Right kidney (tissue), 1 donor: Measurements from ENCODE around the gene NTRK3.

ENCODE experiments used
- DNase-seq: peaks from one replicate; pipeline ENCODE4 v3.0.0-alpha.2; 2016

The NTRK3 gene

GRCh38 chr15:88121968-88122530, 134.5 kb downstream of the NTRK3 start:
- DNase-seq: no peak

GRCh38 chr15:88120026-88120425, 136.5 kb downstream of the NTRK3 start:
- no peak for DNase-seq

- DNase-seq: no peak
Measured at GRCh38 chr15:88118741-88119140, 137.8 kb downstream of the NTRK3 start.

DNA sequence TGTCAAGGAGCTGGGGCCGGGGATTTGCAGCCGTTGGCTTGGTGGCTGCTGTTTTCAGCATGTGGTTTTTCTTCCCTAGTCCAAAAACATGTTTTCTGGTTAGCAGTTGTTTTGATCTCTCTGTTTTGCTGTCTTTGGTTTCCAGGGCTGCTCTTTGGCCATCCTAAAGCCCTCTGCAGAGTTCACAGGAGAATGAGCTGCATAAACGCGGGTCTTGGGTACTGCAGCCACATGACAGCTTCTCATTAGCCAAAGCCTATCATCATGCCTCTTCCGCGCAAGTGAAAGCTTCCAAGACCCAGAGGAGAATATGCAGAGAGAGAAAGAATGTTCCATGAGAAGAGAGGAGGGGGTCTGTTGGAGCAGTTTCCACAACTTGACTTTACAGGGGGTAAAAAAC, 138.5 kb downstream of the NTRK3 start:
- no peak for DNase-seq

DNA sequence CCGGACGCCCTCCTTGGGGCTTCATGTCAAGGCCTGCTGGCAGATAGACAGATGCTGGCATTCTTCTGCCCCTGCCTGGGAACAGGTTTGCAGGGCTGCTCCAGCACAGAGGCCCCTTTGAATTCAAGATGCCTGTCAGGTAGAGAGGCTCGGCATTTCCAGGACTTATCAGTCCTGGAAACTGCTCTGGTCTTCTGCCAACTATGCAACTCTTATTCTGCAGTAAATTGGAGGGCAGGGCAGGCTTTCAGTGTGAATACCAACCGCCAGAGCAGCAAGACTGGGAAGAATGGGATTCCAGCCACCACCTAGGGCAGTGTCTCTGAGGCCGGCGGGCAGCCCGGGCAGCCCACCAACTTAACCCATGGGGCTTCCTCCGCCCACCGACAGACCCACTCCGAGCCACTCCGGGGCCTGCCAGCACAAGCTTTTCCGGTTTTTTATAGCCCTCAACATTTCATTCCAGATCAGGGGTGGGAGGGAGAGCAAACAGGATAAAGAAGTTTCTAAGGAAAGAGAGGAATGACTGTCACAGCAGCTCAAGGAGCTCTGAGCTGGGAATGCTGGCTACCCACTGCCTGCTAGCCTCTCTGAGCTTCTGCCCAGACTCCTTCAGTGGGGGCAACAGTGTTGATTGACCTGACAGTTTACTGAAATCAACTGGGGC, 140.9 kb downstream of the NTRK3 start:
- no peak for DNase-seq

DNA sequence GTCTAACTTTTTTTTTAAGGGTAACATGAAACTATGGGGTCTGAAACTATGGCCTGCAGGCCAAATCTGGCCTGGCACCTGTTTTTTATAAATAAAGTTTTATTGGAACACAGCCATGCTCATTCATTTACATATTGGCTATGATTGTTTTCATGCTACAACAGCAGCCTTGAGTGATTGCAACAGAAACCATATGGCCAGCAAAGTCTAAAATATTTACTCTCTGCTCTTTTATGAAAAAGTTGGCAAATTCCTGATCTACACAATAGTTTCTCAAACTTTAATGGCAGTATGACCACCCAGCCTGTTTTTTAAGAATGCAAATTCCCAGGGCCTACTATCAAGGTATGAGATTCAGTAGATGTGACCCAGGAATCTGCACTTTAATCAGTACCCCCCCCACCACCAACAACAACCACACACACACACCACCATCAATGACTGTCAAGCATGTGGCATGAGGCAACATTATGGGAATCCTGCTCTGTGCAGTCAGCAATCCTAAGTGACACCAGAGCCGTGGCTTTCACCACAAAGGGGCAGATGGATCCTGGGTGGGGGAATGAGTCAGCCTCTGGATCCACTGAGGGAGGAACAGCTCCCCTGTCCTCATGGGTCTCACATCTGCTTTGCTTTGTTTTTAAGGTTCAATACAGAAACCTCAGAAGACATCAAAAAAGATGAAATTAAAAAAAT, 142.8 kb downstream of the NTRK3 start:
- DNase-seq: no peak

DNA sequence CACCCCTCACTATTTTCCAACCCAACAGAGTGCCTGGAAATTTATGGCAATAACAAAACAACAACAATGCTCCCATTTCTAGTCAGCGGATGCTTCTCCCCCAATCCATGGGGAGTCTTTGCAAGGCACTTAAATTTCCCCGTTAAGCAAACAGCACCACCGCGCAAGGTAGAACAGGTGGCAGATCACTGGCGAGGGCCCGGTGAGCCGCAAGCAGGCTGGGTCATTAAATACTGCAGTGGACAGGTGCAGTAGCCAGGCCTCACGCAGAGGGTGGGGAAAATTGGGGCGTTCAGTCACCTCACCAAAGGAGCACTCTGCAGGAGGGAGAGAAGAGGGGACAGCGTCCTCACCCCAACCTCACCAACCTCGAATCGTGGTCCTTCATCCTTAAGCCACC, 147.5 kb downstream of the NTRK3 start:
- no peak for DNase-seq

- DNase-seq: no peak
Measured at GRCh38 chr15:88108477-88108876, 148.1 kb downstream of the NTRK3 start.

DNA sequence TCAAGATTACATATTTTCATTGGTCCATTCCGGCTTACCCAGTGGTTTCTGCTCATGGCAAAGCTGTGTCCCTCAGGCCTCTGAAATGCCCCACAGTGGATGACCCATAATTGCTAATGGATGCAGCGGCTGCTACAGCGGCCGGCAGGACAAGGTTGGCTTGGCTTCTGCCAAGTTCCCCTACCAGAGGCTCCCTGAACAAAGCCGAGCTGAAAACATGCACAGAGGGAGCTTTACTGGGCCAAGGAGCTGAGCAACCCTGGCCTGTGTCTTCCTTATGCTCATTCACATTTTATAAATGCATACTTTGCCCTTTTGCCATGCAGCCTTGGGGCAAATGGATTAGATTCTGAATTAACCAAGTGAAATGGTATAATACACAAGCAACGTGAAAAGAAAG, 150.5 kb downstream of the NTRK3 start:
- DNase-seq: no peak

DNA sequence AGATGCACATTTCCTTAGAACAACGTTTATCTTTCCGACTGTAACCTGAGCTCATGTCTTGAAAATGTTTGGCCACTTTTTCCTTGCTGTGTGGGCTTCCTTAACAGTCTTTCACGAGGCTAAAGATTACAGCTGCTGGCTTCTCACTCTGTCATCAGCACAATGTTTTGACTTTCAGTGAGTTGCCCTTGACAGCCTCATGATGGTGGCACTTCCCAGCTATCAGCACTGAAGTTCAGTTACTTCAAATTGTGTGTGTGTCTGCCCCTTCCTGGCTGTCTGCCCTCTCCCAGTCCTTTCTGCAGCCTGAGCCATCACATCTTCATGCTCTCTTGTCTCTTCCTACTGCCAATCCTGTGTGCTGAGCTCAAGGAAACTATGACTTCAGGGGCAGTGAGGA, 152.2 kb downstream of the NTRK3 start:
- DNase-seq: no peak

GRCh38 chr15:88100181-88100580, 156.4 kb downstream of the NTRK3 start:
- DNase-seq: no peak

DNA sequence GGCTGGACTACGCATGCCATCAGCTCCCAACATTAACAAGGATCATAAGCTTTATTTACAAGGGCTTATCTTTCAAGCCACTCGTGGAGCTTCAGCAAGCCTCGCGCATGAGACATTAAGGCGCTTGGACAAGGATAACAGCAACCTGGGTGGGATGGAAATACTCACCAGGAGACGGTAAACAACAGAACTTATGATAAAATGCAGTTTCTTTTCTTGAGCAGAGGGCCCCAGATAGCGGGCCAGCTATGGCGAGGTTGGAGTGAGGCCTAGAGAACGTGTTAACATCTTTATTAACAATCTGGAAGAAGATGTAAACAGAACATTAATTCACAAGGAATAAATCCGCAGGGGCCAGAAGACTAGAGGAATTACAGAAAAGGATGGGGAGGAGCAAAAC, 158.2 kb downstream of the NTRK3 start:
- DNase-seq: no peak

GRCh38 chr15:88091444-88092016, 165.0 kb downstream of the NTRK3 start:
- DNase-seq: no peak

DNA sequence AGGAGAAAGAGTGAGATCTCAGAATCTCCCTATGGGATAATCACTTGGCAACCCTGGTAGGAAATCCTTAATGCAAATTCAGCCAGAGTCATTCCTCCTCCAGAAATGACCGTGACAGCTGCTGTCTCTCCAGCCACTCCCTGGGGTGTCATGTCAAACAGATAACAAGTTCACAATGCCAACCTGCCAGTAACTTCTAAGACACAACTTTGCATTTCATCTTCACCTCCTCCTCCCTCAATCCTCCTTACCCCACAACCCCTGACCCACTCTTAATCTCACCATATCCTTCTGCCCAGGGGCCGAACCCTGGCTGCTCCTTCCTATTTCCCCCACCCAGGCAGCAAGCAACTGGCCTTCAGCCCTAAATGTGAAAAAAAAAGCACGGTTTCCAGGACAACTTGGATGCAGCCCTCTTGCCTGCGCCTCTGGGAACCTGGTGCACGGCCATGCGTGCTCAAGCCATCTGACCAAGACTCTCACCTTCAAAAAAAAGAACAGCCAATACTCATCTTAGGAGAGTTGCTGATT, 166.0 kb downstream of the NTRK3 start:
- no peak for DNase-seq

DNA sequence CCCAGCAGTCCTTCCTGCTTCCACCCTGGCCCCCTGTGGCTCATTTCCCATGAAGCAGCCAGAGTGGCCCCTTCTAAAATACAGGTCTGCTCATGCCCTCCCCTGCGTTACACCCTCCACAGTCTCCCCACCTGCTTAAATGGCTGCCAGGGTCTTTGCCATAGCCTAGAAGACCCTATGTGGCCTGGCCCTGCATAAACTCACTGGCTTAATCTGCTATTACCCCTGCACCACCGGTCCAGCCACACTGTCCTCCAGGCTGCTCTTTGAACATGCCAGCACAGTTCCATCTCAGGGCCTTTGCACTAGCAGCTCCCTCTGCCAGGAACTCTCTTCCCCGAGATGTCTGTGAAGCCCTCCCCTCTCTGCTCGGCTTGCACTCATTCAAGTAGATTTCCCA, 166.8 kb downstream of the NTRK3 start:
- DNase-seq: no peak

DNA sequence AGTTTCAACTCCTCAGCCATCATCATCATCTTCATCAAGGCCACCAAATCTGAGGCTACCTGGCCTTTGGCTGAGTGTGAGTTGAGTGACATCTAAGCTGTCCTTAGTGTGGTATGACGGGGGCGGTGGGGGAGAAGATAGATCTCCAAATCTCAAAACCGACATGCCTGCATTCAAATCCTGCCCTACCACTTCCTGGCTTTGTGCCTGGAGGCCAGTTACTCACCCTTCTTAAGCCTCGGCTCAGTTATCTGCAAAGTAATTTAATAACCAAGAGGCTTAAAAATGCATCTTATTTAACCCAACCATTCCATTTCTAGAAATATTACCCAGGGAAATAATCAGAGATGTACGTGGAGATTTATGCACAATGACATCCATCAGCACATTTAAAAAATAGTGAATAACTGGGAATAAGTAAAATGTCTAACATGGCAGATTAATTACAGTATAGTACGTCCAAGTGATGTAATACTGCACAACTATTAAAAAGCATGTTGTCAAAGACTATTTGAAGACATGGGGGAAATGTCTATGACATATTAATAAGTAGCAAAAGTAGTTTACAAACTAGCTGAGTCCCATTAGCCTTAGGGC, 167.4 kb downstream of the NTRK3 start:
- no peak for DNase-seq

GRCh38 chr15:88083811-88084760, 172.5 kb downstream of the NTRK3 start:
- no peak for DNase-seq

DNA sequence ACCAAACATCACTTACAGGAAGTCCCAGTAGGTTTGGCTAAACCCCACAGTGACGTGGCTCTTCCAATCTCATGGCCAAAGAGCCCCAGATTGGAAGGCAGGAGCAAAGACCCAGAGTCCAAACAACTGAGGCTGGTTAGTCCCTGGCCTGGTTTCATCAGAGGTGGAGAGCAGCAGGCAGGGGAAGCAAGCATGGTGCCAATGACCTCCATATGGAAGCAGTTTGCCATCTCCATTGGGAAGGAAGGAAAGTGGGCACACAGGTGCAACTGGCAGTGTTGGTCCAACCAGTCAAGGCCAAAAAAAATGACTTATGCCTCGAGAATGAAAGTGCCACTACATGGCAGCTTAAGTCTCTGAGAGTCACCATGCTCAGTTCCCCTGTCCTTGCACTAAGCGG, 175.9 kb downstream of the NTRK3 start:
- DNase-seq: no peak

- DNase-seq: no peak
Measured at GRCh38 chr15:88077296-88078020, 179.1 kb downstream of the NTRK3 start.

DNA sequence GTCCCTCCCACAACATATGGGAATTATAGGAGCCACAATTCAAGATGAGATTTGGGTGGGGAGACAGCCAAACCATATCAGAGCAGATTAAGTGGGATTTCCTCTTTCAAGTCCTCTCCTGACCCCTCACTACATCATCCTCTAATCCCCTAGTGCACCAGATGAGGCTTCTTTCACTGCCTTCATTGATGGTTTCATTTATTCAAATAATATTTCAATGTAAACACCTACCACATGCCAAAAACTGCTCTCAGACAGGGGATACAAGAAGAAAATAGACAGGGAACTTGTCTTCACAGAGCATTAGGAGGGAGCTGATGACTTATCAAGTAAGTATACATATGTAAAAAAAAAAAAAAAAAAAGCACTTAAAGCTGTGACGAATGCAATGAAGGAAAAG, 180.2 kb downstream of the NTRK3 start:
- no peak for DNase-seq

DNA sequence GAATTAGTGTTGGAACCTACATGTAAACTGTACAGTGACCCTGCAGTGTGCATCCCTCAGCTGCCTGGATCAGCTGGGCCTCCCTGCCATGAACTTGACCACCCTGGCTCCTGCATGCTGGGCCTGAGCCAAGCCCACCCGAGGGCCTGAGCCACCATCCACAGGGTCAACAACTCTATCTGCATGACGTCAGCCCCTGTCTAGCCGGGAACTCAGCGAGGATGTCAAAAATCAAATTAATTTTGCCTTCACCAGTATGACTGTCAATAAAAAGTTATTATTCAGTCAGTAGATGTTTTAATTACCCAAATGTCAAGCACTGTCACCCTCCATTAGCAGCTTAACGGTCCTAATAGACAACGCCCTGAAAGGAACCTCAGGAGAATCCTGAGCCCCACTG, 181.4 kb downstream of the NTRK3 start:
- DNase-seq: no peak
